ENCODE measurements around the gene MNDA. TPM values are rescaled to one million over a fixed set of nuclear protein-coding genes. Genes with fewer than 3 reads are reported as not detected.

Gene MNDA
- total RNA-seq, 1 donor from 2014 or later, result not detected

DNA sequence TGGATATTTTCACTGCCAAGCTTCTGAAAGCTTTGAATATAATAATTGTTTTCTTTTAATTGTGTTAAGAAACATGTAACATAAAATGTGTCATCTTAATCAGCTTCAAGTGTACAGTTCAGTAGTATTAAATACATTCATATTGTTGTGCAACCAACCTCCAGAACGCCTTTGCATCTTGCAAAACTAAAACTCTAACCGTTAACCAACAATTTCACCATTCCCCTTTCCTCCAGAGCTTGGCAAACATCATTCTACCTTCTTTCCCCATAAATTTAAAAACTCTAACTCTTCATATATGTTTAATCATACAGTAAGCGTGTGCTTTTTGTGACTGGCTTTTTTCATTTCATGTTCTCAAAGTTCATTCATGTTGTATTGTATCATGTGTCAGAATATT, 2.1 kb downstream of the MNDA start:
- Mint-ChIP-seq H3K9me3 (peaks cover 5% of the 10 kb centered on the region), H3K27me3 (ENCODE audit: insufficient read depth, low read depth) (no peaks in the 10 kb centered on the region), H3K27ac (no peak overlapping the region), H3K4me1 (no peaks in the 10 kb centered on the region), H3K36me3 (no peaks in the 10 kb centered on the region), H3K4me3 (no peak overlapping the region)
- no peak overlapping the region for H3K4me2 ChIP-seq
- no peaks in the 10 kb centered on the region for H4K20me1 ChIP-seq (ENCODE audit: low read depth)
- H3K9me3 ChIP-seq (ENCODE audit: low read depth), result no peaks in the 10 kb centered on the region
- no peaks in the 10 kb centered on the region for H3K36me3 ChIP-seq
- H3K4me1 ChIP-seq, result no peaks in the 10 kb centered on the region
- no peaks in the 10 kb centered on the region for H3K27me3 ChIP-seq
- DNase-seq (ENCODE audit: low spot score), result no peak
- TF ChIP-seq, protein P1, sequence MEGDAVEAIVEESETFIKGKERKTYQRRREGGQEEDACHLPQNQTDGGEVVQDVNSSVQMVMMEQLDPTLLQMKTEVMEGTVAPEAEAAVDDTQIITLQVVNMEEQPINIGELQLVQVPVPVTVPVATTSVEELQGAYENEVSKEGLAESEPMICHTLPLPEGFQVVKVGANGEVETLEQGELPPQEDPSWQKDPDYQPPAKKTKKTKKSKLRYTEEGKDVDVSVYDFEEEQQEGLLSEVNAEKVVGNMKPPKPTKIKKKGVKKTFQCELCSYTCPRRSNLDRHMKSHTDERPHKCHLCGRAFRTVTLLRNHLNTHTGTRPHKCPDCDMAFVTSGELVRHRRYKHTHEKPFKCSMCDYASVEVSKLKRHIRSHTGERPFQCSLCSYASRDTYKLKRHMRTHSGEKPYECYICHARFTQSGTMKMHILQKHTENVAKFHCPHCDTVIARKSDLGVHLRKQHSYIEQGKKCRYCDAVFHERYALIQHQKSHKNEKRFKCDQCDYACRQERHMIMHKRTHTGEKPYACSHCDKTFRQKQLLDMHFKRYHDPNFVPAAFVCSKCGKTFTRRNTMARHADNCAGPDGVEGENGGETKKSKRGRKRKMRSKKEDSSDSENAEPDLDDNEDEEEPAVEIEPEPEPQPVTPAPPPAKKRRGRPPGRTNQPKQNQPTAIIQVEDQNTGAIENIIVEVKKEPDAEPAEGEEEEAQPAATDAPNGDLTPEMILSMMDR (IDR thresholded peaks at IDR 0.05), result no peak
- no peak for TF ChIP-seq EZH2 (IDR thresholded peaks at IDR 0.05)
- no peak for TF ChIP-seq EZH2phosphoT487 (IDR thresholded peaks at IDR 0.05)
- H3K79me2 ChIP-seq (ENCODE audit: low read depth), result no peaks in the 10 kb centered on the region
- no peak overlapping the region for H3K27ac ChIP-seq
- no peak overlapping the region for H3K9ac ChIP-seq
- H2AFZ ChIP-seq (replicated peaks), result no peak overlapping the region
- no peak overlapping the region for H3K4me3 ChIP-seq
- no peaks in the 10 kb centered on the region for H3F3A ChIP-seq (ENCODE audit: low read depth)

DNA sequence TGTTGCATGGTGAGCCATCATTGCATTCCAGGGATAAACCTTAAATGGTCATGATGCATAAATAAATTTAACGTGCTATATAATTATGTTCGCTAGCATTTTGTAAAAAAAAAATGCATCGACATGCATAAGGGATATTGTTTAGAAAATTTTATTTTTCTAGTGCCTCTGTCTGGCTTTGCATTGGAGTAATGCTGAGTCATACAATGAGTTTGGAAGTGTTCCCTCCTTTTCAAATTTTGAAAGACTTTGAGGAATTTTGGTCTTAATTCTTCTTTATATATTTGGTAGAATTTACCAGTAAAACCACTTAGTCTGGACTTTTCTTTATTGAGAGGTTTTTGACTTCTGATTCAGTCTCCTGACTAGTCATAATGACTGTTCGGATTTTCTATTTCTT, 4.9 kb downstream of the MNDA start:
- no peaks in the 10 kb centered on the region for H3K27me3 Mint-ChIP-seq (ENCODE audit: insufficient read depth, low read depth)
- Histone ChIP-seq H3K4me1 (no peaks in the 10 kb centered on the region), H3K79me2 (ENCODE audit: low read depth) (no peaks in the 10 kb centered on the region)

DNA sequence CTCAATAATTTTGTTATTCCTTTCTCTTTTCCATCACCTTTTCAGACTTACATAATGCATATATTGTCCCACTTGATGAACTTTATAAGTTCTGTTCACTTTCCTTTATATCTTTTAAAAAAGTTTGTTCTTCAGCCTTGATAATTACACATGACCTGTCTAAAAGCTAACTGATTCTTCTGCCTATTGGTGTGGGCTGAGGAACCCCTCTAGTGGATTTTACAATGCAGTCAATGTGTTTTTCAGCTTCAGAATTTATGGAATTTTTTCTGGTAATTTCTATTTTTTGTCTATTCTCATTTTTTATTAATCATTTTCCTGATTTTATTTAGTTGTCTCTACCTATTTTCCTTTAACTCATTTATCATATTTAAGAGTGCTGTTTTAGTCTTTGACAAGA, 7.5 kb downstream of the MNDA start:
- Mint-ChIP-seq H3K4me1 (no peaks in the 10 kb centered on the region), H3K36me3 (no peaks in the 10 kb centered on the region), H3K27ac (no peak overlapping the region), H3K4me3 (no peak overlapping the region), H3K27me3 (ENCODE audit: insufficient read depth, low read depth) (no peaks in the 10 kb centered on the region), H3K9me3 (no peaks in the 10 kb centered on the region)
- no peaks in the 10 kb centered on the region for H3K9me3 ChIP-seq (ENCODE audit: low read depth)
- H3K4me1 ChIP-seq, result no peaks in the 10 kb centered on the region
- H3K27me3 ChIP-seq, result no peaks in the 10 kb centered on the region
- no peak overlapping the region for H3K9ac ChIP-seq
- no peak overlapping the region for H3K4me2 ChIP-seq
- no peak for TF ChIP-seq EZH2 (IDR thresholded peaks at IDR 0.05)
- H4K20me1 ChIP-seq (ENCODE audit: low read depth), result no peaks in the 10 kb centered on the region
- no peaks in the 10 kb centered on the region for H3F3A ChIP-seq (ENCODE audit: low read depth)
- H3K36me3 ChIP-seq, result no peaks in the 10 kb centered on the region
- H3K79me2 ChIP-seq (ENCODE audit: low read depth), result no peaks in the 10 kb centered on the region
- no peak overlapping the region for H3K27ac ChIP-seq
- DNase-seq (ENCODE audit: low spot score), result no peak
- no peak overlapping the region for H3K4me3 ChIP-seq
- no peak overlapping the region for H2AFZ ChIP-seq (replicated peaks)

More for the DNA sequence above, 4.9 kb downstream of the MNDA start:
- H3K9me3 ChIP-seq (ENCODE audit: low read depth), result no peaks in the 10 kb centered on the region
- no peak overlapping the region for H3K4me3 ChIP-seq
- no peak overlapping the region for H3K9ac ChIP-seq
- H3F3A ChIP-seq (ENCODE audit: low read depth), result no peaks in the 10 kb centered on the region
- H3K4me1 Mint-ChIP-seq, result no peaks in the 10 kb centered on the region
- H2AFZ ChIP-seq (replicated peaks), result no peak overlapping the region
- no peak overlapping the region for H3K27ac ChIP-seq
- no peaks in the 10 kb centered on the region for H3K27me3 ChIP-seq
- TF ChIP-seq, protein P1 (IDR thresholded peaks at IDR 0.05), result no peak
- TF ChIP-seq EZH2phosphoT487 (IDR thresholded peaks at IDR 0.05) (no peak), EZH2 (IDR thresholded peaks at IDR 0.05) (no peak)
- no peaks in the 10 kb centered on the region for H3K36me3 Mint-ChIP-seq
- H3K9me3 Mint-ChIP-seq, result no peaks in the 10 kb centered on the region
- no peak overlapping the region for H3K27ac Mint-ChIP-seq
- H3K4me3 Mint-ChIP-seq, result no peak overlapping the region
- H3K4me2 ChIP-seq, result no peak overlapping the region
- H4K20me1 ChIP-seq (ENCODE audit: low read depth), result no peaks in the 10 kb centered on the region
- H3K36me3 ChIP-seq, result no peaks in the 10 kb centered on the region
- no peak for DNase-seq (ENCODE audit: low spot score)

DNA sequence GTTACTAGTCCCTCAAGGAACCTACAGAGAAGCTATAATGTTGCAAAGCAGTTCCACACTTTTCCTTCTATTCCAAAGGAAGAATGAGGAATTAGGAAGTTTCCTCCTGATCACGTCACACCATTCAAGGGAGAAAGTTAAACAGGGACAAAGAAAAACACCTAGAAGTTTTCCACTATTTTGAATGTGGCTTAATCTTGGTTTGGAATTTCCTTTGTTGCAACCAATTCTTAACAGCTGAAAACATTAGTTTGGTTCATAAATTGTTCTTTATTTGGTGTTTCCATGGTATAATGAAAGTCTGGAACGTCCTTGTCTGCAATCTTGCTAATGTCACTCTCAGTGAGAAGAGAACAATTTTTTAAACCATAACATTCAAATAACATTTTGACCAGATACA, 8.4 kb downstream of the MNDA start:
- H3K27me3 Mint-ChIP-seq (ENCODE audit: insufficient read depth, low read depth), result no peaks in the 10 kb centered on the region
- Histone ChIP-seq H2AFZ (replicated peaks) (no peak overlapping the region), H3K36me3 (no peaks in the 10 kb centered on the region), H3F3A (ENCODE audit: low read depth) (no peaks in the 10 kb centered on the region), H3K9ac (no peak overlapping the region), H3K27me3 (no peaks in the 10 kb centered on the region), H3K4me1 (no peaks in the 10 kb centered on the region), H3K27ac (no peak overlapping the region), H4K20me1 (ENCODE audit: low read depth) (no peaks in the 10 kb centered on the region), H3K79me2 (ENCODE audit: low read depth) (no peaks in the 10 kb centered on the region), H3K4me2 (no peak overlapping the region), H3K4me3 (no peak overlapping the region), H3K9me3 (ENCODE audit: low read depth) (no peaks in the 10 kb centered on the region)
- DNase-seq (ENCODE audit: low spot score), result no peak
- H3K4me1 Mint-ChIP-seq, result no peaks in the 10 kb centered on the region
- no peaks in the 10 kb centered on the region for H3K9me3 Mint-ChIP-seq
- TF ChIP-seq, protein P1 (IDR thresholded peaks at IDR 0.05), result no peak
- TF ChIP-seq EZH2phosphoT487 (IDR thresholded peaks at IDR 0.05) (no peak), EZH2 (IDR thresholded peaks at IDR 0.05) (no peak)
- H3K36me3 Mint-ChIP-seq, result no peaks in the 10 kb centered on the region
- no peak overlapping the region for H3K27ac Mint-ChIP-seq
- no peak overlapping the region for H3K4me3 Mint-ChIP-seq

All from neural progenitor cell (in vitro differentiated cells).